KMS-11 (cell line): ENCODE measurements around the gene TMPRSS3.

Experiments used
- H2AFZ ChIP-seq: fragments of 200-600 bp; sonication (generic); 2 replicates; pipeline ENCODE4 v1.6.1; 2016; ENCODE audit warnings: antibody characterized with exemption, mixed run types, low read depth
- H3K27ac ChIP-seq: fragments of 200-600 bp; sonication (generic); 2 replicates; pipeline ENCODE4 v1.6.1; 2016; ENCODE audit warnings: mild to moderate bottlenecking, mixed run types
- H3K27me3 ChIP-seq: fragments of 200-600 bp; sonication (generic); 2 replicates; pipeline ENCODE4 v1.6.1; 2017; ENCODE audit warnings: mild to moderate bottlenecking, low read depth, mixed run types, moderate library complexity; ENCODE audit not compliant: insufficient read depth
- H3K36me3 ChIP-seq: fragments of 200-600 bp; sonication (generic); 2 replicates; pipeline ENCODE4 v1.6.1; 2017; ENCODE audit warnings: mild to moderate bottlenecking, mixed run types; ENCODE audit not compliant: insufficient read depth
- H3K4me1 ChIP-seq: fragments of 200-600 bp; sonication (generic); 2 replicates; pipeline ENCODE4 v1.6.1; 2016; ENCODE audit warnings: mild to moderate bottlenecking, low read depth, mixed run types; ENCODE audit not compliant: poor library complexity, severe bottlenecking
- H3K4me2 ChIP-seq: fragments of 200-600 bp; sonication (generic); 2 replicates; pipeline ENCODE4 v1.7.0; 2016; ENCODE audit warnings: mild to moderate bottlenecking, mixed run types
- H3K4me3 ChIP-seq: fragments of 200-600 bp; sonication (generic); IDR thresholded peaks from 2 replicates; pipeline ENCODE4 v1.6.1; 2017; ENCODE audit warnings: low read depth, low read length, mixed read lengths; ENCODE audit not compliant: insufficient read depth
- H3K79me2 ChIP-seq: fragments of 200-600 bp; sonication (generic); 2 replicates; pipeline ENCODE4 v1.6.1; 2016; ENCODE audit warnings: low read depth, mixed run types; ENCODE audit not compliant: insufficient read depth
- H3K9ac ChIP-seq: fragments of 200-600 bp; sonication (generic); 2 replicates; pipeline ENCODE4 v1.6.1; 2016; ENCODE audit warnings: mild to moderate bottlenecking, mixed run types
- H4K20me1 ChIP-seq: fragments of 200-600 bp; sonication (generic); 2 replicates; pipeline ENCODE4 v1.6.1; 2016; ENCODE audit warnings: mild to moderate bottlenecking, mixed run types; ENCODE audit not compliant: insufficient read depth
- TF ChIP-seq, protein P1 (sequence below): fragments of 200-600 bp; sonication (generic); conservative IDR thresholded peaks from 2 replicates; pipeline ENCODE4 v1.6.1; 2017; ENCODE audit warnings: low read depth, mild to moderate bottlenecking, antibody characterized with exemption, low read length, moderate library complexity, mixed read lengths

The TMPRSS3 gene

DNA sequence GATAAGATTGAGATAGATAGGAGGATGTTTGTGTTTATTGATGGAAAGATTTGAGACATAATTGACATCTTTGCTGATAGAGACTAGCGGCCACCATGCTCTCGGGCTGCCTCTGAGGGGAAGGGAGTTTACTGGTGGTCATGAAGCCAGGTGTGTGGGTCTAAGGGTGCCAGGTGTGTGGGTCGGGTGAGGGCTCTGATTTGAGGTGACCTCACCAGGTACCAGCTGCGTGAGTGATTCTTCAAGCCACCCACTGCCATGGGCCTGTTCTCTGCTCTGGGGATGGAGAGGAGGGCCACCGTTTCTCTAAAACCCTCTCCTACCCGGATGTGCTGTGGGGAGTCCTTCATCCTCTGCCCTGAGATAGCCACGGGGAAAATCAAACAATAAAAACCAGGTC is 11.0 kb upstream of the TMPRSS3 start:
- TF ChIP-seq, protein P1, sequence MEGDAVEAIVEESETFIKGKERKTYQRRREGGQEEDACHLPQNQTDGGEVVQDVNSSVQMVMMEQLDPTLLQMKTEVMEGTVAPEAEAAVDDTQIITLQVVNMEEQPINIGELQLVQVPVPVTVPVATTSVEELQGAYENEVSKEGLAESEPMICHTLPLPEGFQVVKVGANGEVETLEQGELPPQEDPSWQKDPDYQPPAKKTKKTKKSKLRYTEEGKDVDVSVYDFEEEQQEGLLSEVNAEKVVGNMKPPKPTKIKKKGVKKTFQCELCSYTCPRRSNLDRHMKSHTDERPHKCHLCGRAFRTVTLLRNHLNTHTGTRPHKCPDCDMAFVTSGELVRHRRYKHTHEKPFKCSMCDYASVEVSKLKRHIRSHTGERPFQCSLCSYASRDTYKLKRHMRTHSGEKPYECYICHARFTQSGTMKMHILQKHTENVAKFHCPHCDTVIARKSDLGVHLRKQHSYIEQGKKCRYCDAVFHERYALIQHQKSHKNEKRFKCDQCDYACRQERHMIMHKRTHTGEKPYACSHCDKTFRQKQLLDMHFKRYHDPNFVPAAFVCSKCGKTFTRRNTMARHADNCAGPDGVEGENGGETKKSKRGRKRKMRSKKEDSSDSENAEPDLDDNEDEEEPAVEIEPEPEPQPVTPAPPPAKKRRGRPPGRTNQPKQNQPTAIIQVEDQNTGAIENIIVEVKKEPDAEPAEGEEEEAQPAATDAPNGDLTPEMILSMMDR, result no peak
- Histone ChIP-seq H3K4me3 (no peak overlapping the region), H3K9ac (no peak overlapping the region), H2AFZ (no peak overlapping the region), H3K4me2 (no peak overlapping the region), H4K20me1 (no peaks in the 10 kb centered on the region), H3K27me3 (peaks cover 9% of the 10 kb centered on the region; the same call in 1 of the 2 replicates), H3K4me1 (no peaks in the 10 kb centered on the region), H3K36me3 (no peaks in the 10 kb centered on the region), H3K79me2 (no peaks in the 10 kb centered on the region), H3K27ac (no peak overlapping the region)

DNA sequence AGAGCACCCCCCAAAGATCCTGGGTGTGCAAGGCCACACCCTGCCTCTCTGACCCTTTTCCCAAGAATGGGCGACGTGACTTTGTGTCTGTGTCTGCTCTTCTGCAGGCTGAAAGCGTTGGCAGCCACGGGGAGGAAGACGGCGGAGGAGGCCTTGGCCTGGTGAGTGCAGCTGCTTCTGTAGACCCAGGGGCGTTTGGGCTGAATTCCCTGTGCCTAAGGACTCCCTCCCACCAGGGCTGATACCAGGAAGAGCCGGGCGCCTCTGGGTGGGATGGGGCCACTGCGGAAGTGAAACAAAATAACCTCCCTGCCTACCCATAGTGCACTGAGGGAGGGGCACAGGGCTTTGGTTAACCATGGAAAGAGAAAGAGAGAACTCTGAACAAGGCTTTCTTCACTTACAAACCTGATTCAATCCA is 10.4 kb upstream of the TMPRSS3 start:
- TF ChIP-seq, protein P1, result no peak
- Histone ChIP-seq H3K79me2 (no peaks in the 10 kb centered on the region), H2AFZ (no peak overlapping the region)

DNA sequence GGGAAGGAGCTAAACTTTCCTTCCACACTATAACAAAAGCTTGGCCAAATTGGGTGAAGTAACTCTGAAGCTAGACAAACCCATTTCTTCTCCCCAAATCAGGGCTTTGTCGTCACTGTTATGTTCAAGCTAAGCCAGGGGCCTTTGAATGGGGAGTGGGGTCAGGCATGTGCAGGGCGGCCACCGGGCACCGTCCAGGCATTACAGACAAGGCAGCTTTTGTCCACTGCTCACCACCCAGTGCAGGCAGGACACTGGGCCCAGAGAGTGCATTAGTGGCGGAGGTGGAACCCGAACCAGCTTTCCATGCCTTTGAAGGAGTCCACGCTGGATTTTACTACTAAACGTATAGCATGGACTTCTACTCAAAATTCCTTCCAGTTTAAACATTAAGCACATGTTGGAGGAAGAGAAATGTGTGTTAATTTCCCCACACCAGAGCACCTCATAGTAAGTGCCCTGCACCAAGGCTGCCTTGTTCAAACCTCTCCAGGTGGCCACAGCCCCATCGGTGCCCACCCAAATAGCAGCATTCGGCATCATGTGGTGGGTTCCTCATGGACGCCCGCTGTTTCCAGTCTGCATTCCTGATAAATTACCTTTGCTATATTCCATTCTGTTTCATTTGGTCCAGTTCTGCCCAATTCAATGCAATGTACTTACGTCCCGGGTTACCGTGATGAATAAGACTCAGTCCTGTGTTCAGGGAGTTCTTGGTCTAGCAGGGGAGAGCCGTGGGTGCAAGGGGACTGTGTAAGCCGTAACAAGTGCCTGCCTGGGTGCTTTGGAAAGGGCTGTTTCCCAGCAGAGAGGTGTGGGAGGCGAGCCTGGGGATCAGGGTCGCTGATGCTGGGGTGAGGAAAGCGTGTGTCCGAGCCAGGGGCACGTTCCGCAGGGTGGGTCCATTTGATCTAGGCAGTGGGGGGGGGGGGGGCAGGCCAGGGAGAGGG is 9.5 kb upstream of the TMPRSS3 start:
- no peaks in the 10 kb centered on the region for H4K20me1 ChIP-seq
- TF ChIP-seq, protein P1, result no peak
- H2AFZ ChIP-seq, result no peak overlapping the region
- no peak overlapping the region for H3K9ac ChIP-seq
- H3K27ac ChIP-seq, result no peak overlapping the region
- no peaks in the 10 kb centered on the region for H3K79me2 ChIP-seq
- H3K4me2 ChIP-seq, result no peak overlapping the region
- no peaks in the 10 kb centered on the region for H3K36me3 ChIP-seq
- no peaks in the 10 kb centered on the region for H3K4me1 ChIP-seq
- H3K4me3 ChIP-seq, result no peak overlapping the region
- peaks cover 9% of the 10 kb centered on the region; the same call in 1 of the 2 replicates for H3K27me3 ChIP-seq

More for the DNA sequence above, 10.4 kb upstream of the TMPRSS3 start:
- Histone ChIP-seq H3K27ac (no peak overlapping the region), H3K4me2 (no peak overlapping the region), H3K36me3 (no peaks in the 10 kb centered on the region), H3K27me3 (peaks cover 9% of the 10 kb centered on the region; the same call in 1 of the 2 replicates), H3K4me3 (no peak overlapping the region), H3K9ac (no peak overlapping the region), H3K4me1 (no peaks in the 10 kb centered on the region), H4K20me1 (no peaks in the 10 kb centered on the region)

DNA sequence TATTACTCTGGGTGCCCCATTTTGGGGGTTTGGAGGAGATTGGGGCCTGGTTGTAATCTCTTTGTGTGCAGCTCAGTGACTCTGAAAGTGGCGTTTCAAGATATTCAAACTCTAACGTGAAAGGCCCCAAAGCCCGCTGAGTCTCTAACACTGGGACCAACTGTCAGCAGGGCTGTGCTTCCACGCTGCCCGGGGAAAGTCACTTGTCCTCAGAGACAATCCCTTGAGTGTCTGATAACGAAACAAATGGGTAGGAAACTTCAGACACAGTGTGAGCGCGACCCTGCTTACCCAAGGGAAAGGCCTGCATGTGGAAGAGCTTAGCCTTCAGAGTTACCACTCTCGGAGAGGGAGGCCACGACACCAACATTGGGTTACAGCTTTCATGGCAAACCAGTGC is 8.7 kb upstream of the TMPRSS3 start:
- H3K27me3 ChIP-seq, result peaks cover 9% of the 10 kb centered on the region; the same call in 1 of the 2 replicates
- H3K27ac ChIP-seq, result no peak overlapping the region
- H4K20me1 ChIP-seq, result no peaks in the 10 kb centered on the region
- H3K36me3 ChIP-seq, result no peaks in the 10 kb centered on the region
- H3K4me1 ChIP-seq, result no peaks in the 10 kb centered on the region
- H3K9ac ChIP-seq, result no peak overlapping the region
- no peaks in the 10 kb centered on the region for H3K79me2 ChIP-seq
- no peak overlapping the region for H3K4me2 ChIP-seq
- TF ChIP-seq, protein P1, result no peak
- H2AFZ ChIP-seq, result no peak overlapping the region
- no peak overlapping the region for H3K4me3 ChIP-seq
